Stimulated activated CD4-positive, alpha-beta T cell treated with anti-CD3 and anti-CD28 coated beads, Interleukin-1b, Interleukin-23, amount 100 ng/mL, for 24 hours (primary cell): ENCODE results near the gene HOOK2.
A peak's percentile ranks its signal among the peaks of the same experiment; 100 is the strongest.
"Not testable (repeated sequence)": the region's sequence is repeated elsewhere in the genome, so short reads cannot be mapped to it uniquely, and the experiment has no call there.

ENCODE experiments used
- DNase-seq, 4 experiments: peaks; one replicate each; pipeline ENCODE4 v3.0.0-alpha.2; 2020; ENCODE audit warnings: low read depth in 4 of 4, low spot score in 1 of 4

HOOK2 gene

DNA sequence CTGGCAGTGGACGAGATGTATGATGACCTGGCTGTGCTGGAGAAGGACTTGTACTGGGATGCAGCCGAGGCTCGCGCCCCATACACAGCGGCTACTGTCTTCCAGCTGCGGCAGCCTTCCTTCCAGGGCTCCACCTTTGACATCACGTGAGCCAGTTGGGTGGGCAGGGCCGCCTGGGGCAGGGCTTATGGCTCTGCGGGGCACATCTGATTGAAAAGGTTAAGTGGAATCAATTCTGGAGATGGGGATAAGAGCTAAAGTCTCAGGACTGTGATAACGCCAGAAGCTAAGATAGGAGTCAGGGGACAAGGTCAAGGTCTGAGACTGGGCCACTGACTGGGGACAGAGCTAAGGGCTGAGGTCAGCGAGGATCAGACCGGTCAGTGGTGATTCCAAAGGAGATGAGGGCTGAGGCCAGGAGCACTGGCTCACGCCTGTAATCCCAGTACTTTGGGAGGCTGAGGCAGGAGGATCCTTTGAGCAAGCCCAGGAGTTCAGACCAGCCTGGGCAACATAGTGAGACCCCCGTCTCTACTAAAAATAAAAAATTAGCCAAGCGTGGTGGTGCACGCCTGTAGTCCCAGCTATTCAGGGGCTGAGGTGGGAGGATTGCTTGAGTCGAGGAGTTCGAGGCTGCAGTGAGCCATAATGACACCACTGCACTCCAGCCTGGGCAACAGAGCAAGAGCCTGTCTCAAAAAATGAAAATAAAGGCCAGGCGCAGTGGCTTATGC, 19.0 kb downstream of the HOOK2 start:
- no peak for DNase-seq

DNA sequence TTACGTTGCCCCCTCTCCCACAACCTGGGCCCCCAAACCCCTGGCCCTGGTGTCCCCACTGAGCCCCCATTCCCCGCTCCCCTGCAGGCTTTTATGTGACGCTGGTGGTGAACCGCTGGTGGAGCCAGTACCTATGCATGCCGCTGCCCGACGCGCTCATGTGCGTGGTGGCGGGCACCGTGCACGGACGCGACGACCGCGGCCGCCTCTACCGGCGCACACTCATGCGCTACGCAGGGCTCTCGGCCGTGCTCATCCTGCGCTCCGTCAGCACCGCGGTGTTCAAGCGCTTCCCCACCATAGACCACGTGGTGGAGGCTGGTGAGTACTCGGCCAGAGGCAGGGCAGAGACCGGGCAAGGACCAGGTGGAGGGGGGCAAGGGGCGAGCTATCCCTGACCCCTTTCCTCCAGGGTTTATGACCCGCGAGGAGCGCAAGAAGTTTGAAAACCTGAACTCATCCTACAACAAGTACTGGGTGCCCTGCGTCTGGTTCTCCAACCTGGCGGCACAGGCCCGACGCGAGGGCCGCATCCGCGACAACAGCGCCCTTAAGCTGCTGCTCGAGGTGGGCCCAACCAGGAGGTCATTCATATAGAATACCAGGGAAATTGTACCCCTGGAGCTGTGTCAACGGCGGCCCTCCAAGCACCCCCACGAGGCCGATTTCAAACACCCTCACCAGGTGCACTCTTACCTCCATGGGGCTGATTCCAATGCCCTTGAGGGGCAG, 20.7 kb downstream of the HOOK2 start:
- DNase-seq = no peak

DNA sequence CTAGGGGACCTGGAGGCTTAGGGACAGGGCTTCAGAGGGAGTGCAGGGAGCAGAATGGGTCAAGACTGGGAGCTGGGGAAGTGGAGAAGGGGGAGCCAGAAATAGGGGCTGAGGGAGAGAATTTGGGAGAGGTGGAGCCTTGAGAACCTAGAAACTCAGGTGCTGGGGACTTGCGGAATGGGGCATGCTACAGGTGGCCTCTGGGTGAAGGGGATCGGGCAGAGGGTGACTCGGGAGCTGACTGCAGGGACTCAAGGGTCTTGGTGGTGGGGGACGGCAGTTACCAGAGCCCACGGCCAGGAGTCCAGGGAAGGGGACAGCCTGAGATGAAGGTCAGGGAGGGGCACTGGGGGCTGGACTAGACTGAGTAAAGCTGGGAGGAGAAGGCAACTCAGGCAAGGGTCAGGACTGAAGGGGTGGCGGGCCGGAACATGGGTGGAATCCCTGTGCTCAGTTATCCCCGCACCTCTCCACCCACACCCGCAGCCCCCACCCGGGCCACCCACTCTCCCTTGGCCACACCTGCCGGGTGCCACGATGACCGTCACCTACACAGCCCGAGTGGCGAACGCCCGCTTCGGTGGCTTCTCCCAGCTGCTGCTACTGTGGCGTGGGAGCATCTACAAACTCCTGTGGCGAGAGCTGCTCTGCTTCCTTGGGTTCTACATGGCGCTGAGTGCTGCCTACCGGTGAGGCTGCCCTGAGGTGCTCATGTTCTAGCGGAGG, 23.1 kb downstream of the HOOK2 start:
- no peak for DNase-seq

DNA sequence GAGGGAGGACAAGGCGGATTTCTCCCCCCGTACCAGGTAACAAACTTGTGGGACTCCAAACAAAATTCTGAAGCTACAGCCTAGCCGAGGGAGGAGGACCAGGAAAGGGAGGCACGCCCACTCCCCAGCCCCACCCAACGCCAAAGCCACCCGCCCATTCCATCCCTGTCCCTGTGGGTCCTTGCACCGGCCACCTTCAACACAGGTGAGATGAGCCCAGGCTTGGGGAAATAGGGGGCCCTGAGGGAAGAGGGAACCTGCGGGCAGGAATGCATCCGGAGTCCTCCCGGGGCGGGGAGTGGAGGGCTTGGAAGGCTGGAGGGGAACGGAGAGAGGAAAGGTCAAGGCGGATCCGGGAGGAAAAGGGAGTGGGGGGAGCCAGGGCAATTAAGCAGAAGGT, 23.7 kb downstream of the HOOK2 start, which contains the start of gene BEST2:
TSS of gene BEST2 (plus strand) at position 157 of the 400 bp plus-strand sequence. CDS start 802 bp downstream, outside the sequence.
- no peak for DNase-seq

DNA sequence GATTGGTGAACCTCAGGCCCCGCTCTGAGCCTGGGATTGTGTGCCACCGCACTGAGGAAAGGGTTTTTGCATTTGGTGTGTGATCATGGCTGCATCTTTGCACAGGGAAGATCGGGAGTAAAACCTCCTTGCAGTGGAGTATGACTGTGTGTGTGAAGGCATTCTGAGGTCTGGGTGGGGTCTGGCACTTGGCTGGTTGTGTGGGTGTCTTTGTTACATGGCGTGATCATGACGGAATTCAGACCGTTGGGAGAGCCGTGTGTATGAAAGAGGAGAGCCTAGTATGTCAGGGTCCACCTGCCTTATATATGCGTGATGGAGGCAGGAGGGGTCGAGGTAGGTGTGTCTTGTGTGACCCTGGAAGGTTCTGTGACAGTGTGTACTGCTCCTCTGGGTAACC, 24.5 kb downstream of the HOOK2 start:
- no peak for DNase-seq

DNA sequence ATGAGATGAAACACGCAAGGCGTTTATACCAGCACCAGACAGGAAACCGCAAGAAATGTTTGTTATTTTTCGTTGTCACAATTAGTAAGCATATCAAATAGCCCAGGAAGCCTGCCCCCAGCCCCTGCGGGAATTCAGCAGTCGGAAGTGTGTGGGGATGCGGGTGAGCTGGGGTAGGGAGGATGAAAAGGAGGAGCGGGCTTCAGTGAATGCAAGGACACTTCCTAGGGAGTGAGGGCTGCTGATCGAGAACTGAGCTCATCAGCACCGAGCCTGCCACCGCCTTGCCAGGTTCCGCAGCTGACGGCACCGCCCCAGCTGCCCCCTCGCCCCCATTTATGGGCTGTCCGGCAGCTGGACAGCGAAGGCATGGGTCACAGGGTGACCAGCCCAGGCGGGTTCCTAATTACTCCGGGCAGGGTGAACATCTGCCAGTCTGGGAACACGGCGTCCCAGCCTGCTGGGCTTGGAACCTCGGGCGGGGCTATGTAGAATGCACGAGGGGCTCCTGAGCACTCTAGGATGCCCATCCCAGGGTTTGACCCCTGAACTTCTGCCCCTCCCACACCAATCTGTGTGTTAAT, 25.3 kb downstream of the HOOK2 start:
- DNase-seq = no peak

DNA sequence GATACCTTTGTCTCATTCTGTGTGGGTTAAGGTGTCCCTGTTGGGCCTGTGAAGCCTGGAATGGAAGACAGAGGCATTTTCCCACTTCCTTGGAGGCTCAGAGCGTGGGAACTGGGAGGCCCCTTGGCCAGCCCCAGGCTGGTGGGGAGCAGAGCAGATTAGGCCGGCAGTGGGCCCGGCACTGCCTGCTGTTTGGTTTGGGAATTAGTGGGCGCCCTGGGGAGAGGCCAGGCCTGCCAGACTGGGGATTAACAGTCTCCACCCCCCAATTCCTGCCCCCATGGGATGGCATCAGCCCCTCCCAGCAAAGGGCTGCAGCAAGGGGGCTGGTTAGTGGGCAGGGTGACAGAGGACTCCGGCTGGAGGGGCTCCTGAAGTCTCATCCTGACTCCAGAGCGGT, 26.9 kb downstream of the HOOK2 start:
- no peak for DNase-seq

DNA sequence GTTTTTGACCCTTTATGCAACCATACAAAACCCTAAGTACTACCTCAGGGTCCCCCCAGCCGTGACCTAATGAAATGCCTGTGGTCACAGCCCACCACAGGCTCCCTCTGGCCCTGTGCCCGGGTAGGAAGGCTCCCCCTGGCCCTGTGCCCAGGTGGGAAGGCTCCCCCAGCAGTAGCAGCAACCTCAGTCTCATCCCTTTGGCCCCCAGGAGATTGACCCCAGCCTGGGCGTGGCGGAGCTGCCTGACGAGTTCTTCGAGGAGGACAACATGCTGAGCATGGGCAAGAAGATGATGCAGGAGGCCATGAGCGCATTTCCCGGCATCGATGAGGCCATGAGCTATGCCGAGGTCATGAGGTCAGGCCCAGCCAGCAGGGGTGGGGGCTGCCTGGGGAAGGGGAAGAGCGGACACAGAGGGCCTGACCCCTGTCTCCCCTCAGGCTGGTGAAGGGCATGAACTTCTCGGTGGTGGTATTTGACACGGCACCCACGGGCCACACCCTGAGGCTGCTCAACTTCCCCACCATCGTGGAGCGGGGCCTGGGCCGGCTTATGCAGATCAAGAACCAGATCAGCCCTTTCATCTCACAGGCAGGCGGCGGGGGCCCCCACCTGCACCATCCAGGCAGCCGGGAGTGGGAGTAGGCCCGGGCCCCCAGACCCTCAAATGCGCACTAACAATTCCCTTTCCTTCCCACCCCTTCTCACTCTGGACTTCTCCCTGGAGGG, 30.0 kb downstream of the HOOK2 start:
- no peak for DNase-seq

DNA sequence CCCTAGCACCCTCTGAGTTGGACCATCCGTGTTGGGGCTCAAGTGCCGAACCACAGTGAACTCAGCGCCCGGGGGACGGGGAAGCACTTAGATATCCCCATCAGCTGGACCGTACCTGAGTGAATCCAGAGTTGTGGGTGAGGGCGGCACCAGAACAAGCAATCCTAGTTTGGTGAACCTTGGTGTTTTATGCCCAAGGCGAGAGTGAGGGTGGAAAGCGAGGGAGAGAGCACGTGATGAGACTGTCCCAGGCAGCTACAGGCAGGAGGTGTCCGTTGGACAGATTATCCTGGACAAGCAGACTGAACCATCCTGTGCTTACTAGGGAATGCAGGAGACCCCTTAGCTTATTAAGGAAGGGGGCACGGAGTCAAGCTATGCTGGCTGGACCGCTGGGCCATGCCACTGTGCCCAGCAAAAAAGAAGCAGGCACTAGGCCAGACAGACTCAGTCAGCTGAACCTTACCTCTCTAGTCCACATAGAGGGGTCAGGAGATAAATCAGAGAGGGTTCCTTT, 37.5 kb downstream of the HOOK2 start:
- no peak for DNase-seq

DNA sequence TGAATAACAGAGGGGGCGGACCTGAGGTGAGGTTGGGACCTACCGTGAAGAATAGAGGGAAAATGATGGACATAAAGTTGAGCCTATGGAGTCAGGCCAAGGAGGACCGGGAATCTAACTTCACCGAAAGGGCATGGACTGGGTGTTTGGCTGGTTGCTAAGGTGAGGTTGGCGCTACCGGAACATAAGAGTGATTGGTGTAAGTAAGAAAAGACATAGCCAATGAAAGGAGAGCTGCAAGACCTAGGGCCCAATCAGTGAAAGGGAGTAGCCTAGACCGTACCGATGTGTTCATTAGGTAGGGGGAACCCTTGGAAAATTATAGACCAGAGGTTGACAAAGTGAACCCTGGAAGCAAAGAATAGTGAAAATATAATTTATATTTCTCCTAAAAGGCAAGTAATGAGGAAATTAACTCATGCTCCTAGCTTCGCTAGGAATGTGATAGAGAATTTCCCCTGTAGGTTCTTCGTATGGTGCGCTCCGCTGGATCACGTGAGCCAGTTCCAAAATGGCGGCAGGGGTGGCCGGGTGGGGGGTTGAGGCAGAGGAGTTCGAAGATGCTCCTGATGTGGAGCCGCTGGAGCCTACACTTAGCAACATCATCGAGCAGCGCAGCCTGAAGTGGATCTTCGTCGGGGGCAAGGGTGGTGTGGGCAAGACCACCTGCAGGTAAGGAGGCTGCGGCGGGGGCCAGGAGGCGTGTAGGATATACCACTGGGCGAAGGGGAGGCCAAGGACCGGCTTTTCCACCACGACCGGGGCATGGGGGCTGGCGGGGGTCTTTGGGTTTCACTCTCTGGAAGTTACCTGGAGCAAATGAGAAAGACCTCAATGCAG, 38.1 kb downstream of the HOOK2 start, which contains the start of gene GET3:
TSS of gene GET3 (plus strand) at position 503 of the 840 bp plus-strand sequence. CDS start at position 512, 9 bp downstream.
- DNase-seq = peak; percentile 55 to 66 (median 59)

DNA sequence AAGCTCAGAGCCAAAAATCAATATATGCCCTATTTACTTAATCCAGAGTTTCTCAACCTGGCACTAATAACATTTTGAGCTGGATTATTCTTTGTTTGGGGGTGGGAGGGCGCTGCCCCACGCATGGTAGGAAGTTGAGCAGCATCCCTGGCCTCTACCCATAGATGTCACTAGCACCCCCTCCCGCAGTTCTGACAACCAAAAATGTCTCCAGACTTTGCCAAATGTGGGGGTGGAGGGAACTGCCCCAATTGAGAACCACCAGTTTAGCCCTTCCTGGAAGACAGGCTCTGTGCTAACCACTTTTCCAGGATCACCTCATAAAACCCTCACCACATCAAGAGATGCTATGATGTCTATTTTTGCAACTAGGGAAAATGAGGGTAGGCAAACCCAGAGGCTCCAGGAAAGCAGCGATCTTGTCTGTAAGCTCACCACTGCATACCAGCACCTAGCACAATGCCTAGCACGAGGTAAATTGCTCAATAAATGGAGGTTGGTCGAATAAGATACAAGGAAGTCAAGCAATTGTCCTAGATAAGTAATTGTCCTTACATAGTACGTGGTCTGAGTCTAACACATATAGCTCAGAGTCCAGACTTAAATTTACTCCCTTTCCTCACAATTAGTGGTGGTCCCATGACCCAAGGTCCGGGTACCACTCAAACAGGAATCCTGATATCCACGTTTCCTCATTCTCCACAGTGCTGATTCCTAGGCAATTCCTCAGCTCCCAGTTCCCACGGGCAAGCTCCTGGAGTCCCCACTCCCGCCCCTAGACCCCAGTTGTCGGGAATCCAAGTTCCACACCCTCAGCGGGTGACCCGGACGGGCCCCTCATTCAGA, 41.8 kb downstream of the HOOK2 start:
- DNase-seq = peak in 2 of 4 experiments; percentile 26 to 55

DNA sequence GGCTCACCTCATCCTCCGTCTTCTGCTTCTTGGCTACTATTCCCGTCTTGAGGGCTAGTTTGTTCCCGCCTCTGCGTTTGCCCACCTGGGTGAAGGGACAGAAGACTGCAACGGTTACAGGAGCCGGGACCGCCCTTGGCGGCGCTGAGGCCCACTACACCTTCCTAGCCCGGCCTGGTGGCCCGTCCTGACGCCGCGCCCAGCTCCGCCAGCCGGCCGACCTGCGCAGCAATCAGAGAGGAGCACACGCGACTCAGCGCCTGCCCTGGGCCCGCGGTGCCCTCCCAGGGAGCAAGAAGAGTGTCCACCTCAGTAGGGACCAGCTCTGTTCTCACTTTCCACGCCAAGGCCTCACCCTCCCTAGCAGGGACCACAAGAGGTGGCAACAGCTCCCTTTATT, 44.0 kb downstream of the HOOK2 start:
- DNase-seq = no peak

DNA sequence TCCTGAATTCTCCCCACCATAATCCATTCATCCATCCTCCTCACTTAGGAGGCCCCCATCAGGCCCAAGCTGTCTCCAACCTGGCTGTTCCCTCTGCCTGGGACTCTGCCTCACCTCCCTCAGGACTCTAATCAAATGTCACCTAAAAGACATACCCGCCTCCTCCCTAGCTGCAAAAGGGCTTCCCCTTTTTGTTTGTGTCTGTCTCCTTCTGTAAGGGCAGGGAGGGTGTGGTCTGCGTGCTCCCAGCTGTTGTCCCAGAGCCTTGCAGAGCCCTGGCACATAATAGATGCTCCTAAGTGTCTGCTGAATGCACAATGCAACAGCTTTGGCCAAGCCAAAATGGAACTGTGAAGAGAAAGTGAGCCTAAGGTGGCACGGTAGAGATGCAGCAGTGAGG, 45.3 kb downstream of the HOOK2 start:
- no peak for DNase-seq

DNA sequence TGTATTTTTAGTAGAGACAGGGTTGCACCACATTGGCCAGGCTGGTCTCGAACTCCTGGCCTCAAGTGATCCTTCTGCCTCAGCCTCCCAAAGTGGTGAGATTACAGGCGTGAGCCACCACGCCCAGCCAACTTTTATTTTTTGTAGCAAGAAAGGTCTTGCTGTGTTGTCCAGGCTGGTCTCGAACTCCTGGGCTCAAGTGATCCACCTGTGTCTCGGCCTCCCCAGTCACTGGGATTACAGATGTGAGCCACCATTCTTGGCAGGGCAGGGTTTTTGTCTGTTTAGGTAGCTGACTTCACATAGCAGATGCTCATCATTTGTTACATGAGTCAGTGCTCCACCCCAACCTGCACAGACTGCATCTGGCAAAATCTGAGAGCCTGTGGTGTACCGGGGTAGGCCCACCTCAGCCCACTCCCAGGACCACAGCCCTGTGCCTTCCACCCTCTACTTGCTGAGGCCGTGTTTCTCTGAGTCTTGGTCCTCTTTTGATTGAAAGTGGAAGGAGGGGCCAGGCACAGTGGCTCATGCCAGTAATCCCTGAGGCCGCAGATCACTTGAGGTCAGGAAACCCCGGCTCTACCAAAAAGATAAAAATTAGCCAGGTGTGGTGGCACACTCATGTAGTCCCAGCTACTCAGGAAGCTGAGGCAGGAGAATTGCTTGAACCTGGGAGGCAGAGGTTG, 47.5 kb downstream of the HOOK2 start:
- DNase-seq = no peak

DNA sequence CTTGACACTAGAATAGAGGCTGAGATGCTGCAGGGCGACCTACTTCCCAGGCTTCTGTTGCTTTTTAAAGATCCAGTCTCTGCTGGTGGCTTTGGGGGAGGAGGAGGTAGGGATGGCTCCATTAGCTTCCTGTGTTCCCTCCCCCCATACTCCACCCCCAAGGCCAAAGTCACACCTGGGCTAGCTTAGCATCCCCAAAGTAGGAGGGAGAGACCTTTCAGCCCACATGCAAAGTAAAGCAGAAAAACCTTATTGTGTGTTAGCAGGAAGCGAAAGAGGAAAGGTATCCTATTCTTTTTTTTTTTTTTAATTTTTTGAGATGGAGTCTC, 48.4 kb downstream of the HOOK2 start:
- no peak for DNase-seq

DNA sequence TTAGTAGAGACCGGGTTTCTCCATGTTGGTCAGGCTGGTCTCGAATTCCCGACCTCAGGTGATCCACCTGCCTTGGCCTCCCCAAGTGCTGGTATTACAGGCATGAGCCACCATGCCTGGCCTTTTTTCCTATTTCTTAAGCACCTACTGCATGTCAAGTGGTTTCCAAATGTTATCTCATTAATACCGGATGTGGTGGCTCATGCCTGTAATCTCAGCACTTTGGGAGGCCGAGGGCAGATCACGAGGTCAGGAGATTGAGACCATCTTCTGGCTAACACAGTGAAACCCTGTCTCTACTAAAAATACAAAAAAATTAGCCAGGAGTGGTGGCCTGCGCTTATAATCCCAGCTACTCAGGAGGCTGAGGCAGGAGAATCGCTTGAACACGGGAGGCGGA, 49.7 kb downstream of the HOOK2 start:
- not testable (repeated sequence) for DNase-seq

DNA sequence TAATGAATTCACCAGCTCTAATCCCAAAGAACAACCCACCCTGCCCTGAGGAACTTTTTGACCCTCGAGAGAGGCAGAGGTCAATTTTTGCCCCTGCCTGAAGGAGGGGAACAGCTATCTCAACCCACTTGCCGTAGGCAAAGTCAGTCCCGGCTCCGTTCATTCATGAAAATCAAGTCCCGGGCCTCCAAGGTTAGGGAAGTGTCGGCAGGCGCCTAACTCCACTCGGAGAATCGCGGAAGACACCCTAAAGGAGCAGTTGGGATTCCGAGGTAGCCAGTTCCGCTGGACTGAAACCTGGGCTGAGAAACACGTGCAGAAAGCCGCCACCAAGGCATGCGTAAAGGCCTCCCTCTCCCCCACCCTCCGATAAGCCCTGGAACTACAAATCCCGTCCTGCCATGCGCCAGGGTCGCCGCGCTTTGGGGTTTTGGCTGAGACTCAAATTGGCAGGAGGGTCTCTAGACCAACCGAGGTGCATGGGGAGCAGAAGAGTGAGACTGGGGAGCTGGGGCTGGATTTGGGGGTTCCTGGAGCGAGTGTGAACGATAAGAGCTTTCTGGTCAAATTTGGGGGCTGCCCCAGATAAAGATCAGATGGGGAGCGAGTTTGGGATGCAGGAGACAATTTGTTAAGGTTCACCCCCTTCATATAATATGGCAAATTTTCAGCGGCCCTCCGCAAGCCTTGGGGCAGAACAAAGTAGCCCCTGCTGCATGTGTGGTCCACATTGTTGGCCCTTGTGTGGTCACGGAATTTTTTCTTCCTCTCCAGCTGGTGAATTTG, 51.5 kb downstream of the HOOK2 start, which contains the start of gene TNPO2:
TSS of gene TNPO2 (minus strand) at position 292 of the 786 bp plus-strand sequence. CDS start 2,955 bp downstream, outside the sequence.
- peak; percentile 52 to 72 (median 60) for DNase-seq

DNA sequence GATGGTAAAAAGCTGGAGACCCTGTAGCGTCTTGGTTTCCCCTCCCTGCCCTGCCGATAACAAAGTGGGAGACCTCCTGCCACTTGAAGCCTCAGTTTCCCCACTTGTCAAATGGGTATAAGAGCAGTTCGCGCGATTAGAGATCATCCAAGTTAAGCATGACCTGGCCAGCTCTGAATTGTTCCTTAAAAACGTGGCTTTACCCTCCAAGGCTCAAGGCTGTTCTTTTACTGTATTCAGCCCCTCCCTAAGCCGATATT, 52.0 kb downstream of the HOOK2 start:
- no peak for DNase-seq
